Measurements from ENCODE around the gene GCNT2. TPM values are rescaled to one million over a fixed set of nuclear protein-coding genes. Genes with fewer than 3 reads are reported as not detected.
"Not testable (repeated sequence)": the region's sequence is repeated elsewhere in the genome, so short reads cannot be mapped to it uniquely, and the experiment has no call there.

GCNT2 gene
- total RNA-seq, 2 experiments from 2014 or later = 1.4 to 1.6 TPM

- no peak overlapping the region for H3K4me3 Mint-ChIP-seq
- no peaks in the 10 kb centered on the region for H3K9me3 Mint-ChIP-seq
- no peaks in the 10 kb centered on the region for H3K27me3 Mint-ChIP-seq (ENCODE audit: low read depth)
- DNase-seq = no peak
- H3K27ac Mint-ChIP-seq = no peak overlapping the region
- intact Hi-C loops (cut with micrococcal nuclease) = no loop called here
- CTCF ChIA-PET = no interaction called here
- no peaks in the 10 kb centered on the region for H3K36me3 Mint-ChIP-seq (ENCODE audit: low read depth)
- H3K4me1 Mint-ChIP-seq (ENCODE audit: low read depth) = no peaks in the 10 kb centered on the region
Measured at GRCh38 chr6:10587656-10588406, 66.7 kb downstream of the GCNT2 start.

- no peak for DNase-seq
- Mint-ChIP-seq H3K9me3 (no peaks in the 10 kb centered on the region), H3K27ac (no peak overlapping the region), H3K36me3 (ENCODE audit: low read depth) (no peaks in the 10 kb centered on the region), H3K27me3 (ENCODE audit: low read depth) (no peaks in the 10 kb centered on the region), H3K4me1 (ENCODE audit: low read depth) (no peaks in the 10 kb centered on the region), H3K4me3 (no peak overlapping the region)
- intact Hi-C loops (cut with micrococcal nuclease) = no loop called here
- CTCF ChIA-PET = no interaction called here
Measured at GRCh38 chr6:10588562-10589428, 67.6 kb downstream of the GCNT2 start.

- no peak for DNase-seq
- no peaks in the 10 kb centered on the region for H3K27me3 Mint-ChIP-seq (ENCODE audit: low read depth)
- CTCF ChIA-PET = interaction anchor here (0.6 kb wide), 1 partner anchor 198 kb away, joined by 3 read pairs; no protein-coding TSS in a partner anchor
- H3K9me3 Mint-ChIP-seq = no peaks in the 10 kb centered on the region
- intact Hi-C loops (cut with micrococcal nuclease) = no loop called here
- H3K27ac Mint-ChIP-seq = no peak overlapping the region
- H3K4me1 Mint-ChIP-seq (ENCODE audit: low read depth) = no peaks in the 10 kb centered on the region
- no peak overlapping the region for H3K4me3 Mint-ChIP-seq
- H3K36me3 Mint-ChIP-seq (ENCODE audit: low read depth) = no peaks in the 10 kb centered on the region
Measured at GRCh38 chr6:10589429-10589727, 68.2 kb downstream of the GCNT2 start.

GRCh38 chr6:10589983-10590382 lies 68.8 kb downstream of the GCNT2 start:
- intact Hi-C loops (cut with micrococcal nuclease) = no loop called here
- H3K27me3 Mint-ChIP-seq (ENCODE audit: low read depth) = no peaks in the 10 kb centered on the region
- CTCF ChIA-PET = interaction anchor here (0.6 kb wide), 1 partner anchor 199 kb away, joined by 3 read pairs; no protein-coding TSS in a partner anchor

GRCh38 chr6:10591422-10592160 lies 70.4 kb downstream of the GCNT2 start:
- Mint-ChIP-seq H3K36me3 (ENCODE audit: low read depth) (no peaks in the 10 kb centered on the region), H3K27me3 (ENCODE audit: low read depth) (no peaks in the 10 kb centered on the region), H3K4me1 (ENCODE audit: low read depth) (no peaks in the 10 kb centered on the region), H3K9me3 (no peaks in the 10 kb centered on the region), H3K4me3 (no peak overlapping the region), H3K27ac (no peak overlapping the region)
- CTCF ChIA-PET = no interaction called here
- no peak for DNase-seq
- intact Hi-C loops (cut with micrococcal nuclease) = no loop called here

More at GRCh38 chr6:10589983-10590382, 68.8 kb downstream of the GCNT2 start:
- Mint-ChIP-seq H3K36me3 (ENCODE audit: low read depth) (no peaks in the 10 kb centered on the region), H3K4me3 (no peak overlapping the region), H3K27ac (no peak overlapping the region), H3K4me1 (ENCODE audit: low read depth) (no peaks in the 10 kb centered on the region), H3K9me3 (no peaks in the 10 kb centered on the region)
- no peak for DNase-seq

- no peak for DNase-seq
- no peaks in the 10 kb centered on the region for H3K27me3 Mint-ChIP-seq (ENCODE audit: low read depth)
- H3K9me3 Mint-ChIP-seq = no peaks in the 10 kb centered on the region
- no peaks in the 10 kb centered on the region for H3K4me1 Mint-ChIP-seq (ENCODE audit: low read depth)
- no peaks in the 10 kb centered on the region for H3K36me3 Mint-ChIP-seq (ENCODE audit: low read depth)
- H3K4me3 Mint-ChIP-seq = no peak overlapping the region
- no peak overlapping the region for H3K27ac Mint-ChIP-seq
- intact Hi-C loops (cut with micrococcal nuclease) = no loop called here
- CTCF ChIA-PET = interaction anchor here (0.6 kb wide), 1 partner anchor 114 kb away, joined by 3 read pairs; no protein-coding TSS in a partner anchor
Measured at GRCh38 chr6:10595731-10596664, 74.8 kb downstream of the GCNT2 start.

GRCh38 chr6:10597499-10598001 lies 76.4 kb downstream of the GCNT2 start:
- H3K27ac Mint-ChIP-seq = no peak overlapping the region
- CTCF ChIA-PET = no interaction called here
- no peaks in the 10 kb centered on the region for H3K9me3 Mint-ChIP-seq
- no peaks in the 10 kb centered on the region for H3K36me3 Mint-ChIP-seq (ENCODE audit: low read depth)
- no peaks in the 10 kb centered on the region for H3K27me3 Mint-ChIP-seq (ENCODE audit: low read depth)
- H3K4me1 Mint-ChIP-seq (ENCODE audit: low read depth) = no peaks in the 10 kb centered on the region
- DNase-seq = no peak
- no peak overlapping the region for H3K4me3 Mint-ChIP-seq
- intact Hi-C loops (cut with micrococcal nuclease) = no loop called here

GRCh38 chr6:10598084-10598960 lies 77.2 kb downstream of the GCNT2 start:
- H3K9me3 Mint-ChIP-seq = no peaks in the 10 kb centered on the region
- no peaks in the 10 kb centered on the region for H3K4me1 Mint-ChIP-seq (ENCODE audit: low read depth)
- intact Hi-C loops (cut with micrococcal nuclease) = no loop called here
- CTCF ChIA-PET = interaction anchor here (0.6 kb wide), 1 partner anchor 103 kb away, joined by 6 read pairs; no protein-coding TSS in a partner anchor
- H3K27ac Mint-ChIP-seq = no peak overlapping the region
- H3K36me3 Mint-ChIP-seq (ENCODE audit: low read depth) = no peaks in the 10 kb centered on the region
- no peak overlapping the region for H3K4me3 Mint-ChIP-seq
- no peaks in the 10 kb centered on the region for H3K27me3 Mint-ChIP-seq (ENCODE audit: low read depth)
- no peak for DNase-seq

- CTCF ChIA-PET = interaction anchor here (0.6 kb wide), 1 partner anchor 103 kb away, joined by 6 read pairs; no protein-coding TSS in a partner anchor
- Mint-ChIP-seq H3K4me1 (ENCODE audit: low read depth) (no peaks in the 10 kb centered on the region), H3K27ac (no peak overlapping the region), H3K4me3 (no peak overlapping the region), H3K36me3 (ENCODE audit: low read depth) (no peaks in the 10 kb centered on the region), H3K9me3 (no peaks in the 10 kb centered on the region), H3K27me3 (ENCODE audit: low read depth) (no peaks in the 10 kb centered on the region)
- no peak for DNase-seq
- intact Hi-C loops (cut with micrococcal nuclease) = no loop called here
Measured at GRCh38 chr6:10599046-10599445, 77.9 kb downstream of the GCNT2 start.

- DNase-seq; H3K4me3 Mint-ChIP-seq; H3K36me3 Mint-ChIP-seq (ENCODE audit: low read depth); H3K4me1 Mint-ChIP-seq (ENCODE audit: low read depth); H3K9me3 Mint-ChIP-seq; intact Hi-C loops (cut with micrococcal nuclease); H3K27me3 Mint-ChIP-seq (ENCODE audit: low read depth); H3K27ac Mint-ChIP-seq; CTCF ChIA-PET: not testable (repeated sequence)
Measured at GRCh38 chr6:10600681-10601080, 79.5 kb downstream of the GCNT2 start.

GRCh38 chr6:10603219-10603618 lies 82.1 kb downstream of the GCNT2 start:
- CTCF ChIA-PET = no interaction called here
- no peak for DNase-seq
- intact Hi-C loops (cut with micrococcal nuclease) = no loop called here
- H3K27me3 Mint-ChIP-seq (ENCODE audit: low read depth) = no peaks in the 10 kb centered on the region
- no peaks in the 10 kb centered on the region for H3K9me3 Mint-ChIP-seq
- H3K4me3 Mint-ChIP-seq = no peak overlapping the region
- peaks cover 4% of the 10 kb centered on the region for H3K36me3 Mint-ChIP-seq (ENCODE audit: low read depth)
- no peaks in the 10 kb centered on the region for H3K4me1 Mint-ChIP-seq (ENCODE audit: low read depth)
- H3K27ac Mint-ChIP-seq = no peak overlapping the region

Measured in activated naive CD4-positive, alpha-beta T cell treated with anti-CD3 and anti-CD28 coated beads for 36 hours (primary cell).